ENCODE data around the gene CMTR2.
A peak's percentile ranks its signal among the peaks of the same experiment; 100 is the strongest.

CMTR2 gene

GRCh38 chr16:71288890-71289731 lies at the start of gene CMTR2:
Gene CMTR2 (minus strand): TSS chr16:71289402. CDS start chr16:71285920, 3,482 bp downstream.
- peak within 1 kb of the TSS; percentile 13 for H3K9ac ChIP-seq
- H3K27me3 ChIP-seq (ENCODE audit: control insufficient read depth, insufficient read depth, low read length) = no peaks in the 10 kb centered on the region
- peak within 1 kb of the TSS; percentile 88 for H3K4me3 ChIP-seq (ENCODE audit: low read depth, low read length)
- peaks cover 8% of the 10 kb centered on the region for H3K4me1 ChIP-seq
- H3K79me2 ChIP-seq = no peaks in the 10 kb centered on the region
- peak within 1 kb of the TSS; percentile 82 for H3K27ac ChIP-seq
- peak; percentile 16 for TF ChIP-seq CTCF (IDR thresholded peaks at IDR 0.05)
- H3K9me3 ChIP-seq (ENCODE audit: control insufficient read depth, low read length) = no peaks in the 10 kb centered on the region
- H3K4me2 ChIP-seq (ENCODE audit: low read length) = peak within 1 kb of the TSS; percentile 88
- no peaks in the 10 kb centered on the region for H3K36me3 ChIP-seq (ENCODE audit: control insufficient read depth, insufficient read depth, low read length)
- H2AFZ ChIP-seq = peak within 1 kb of the TSS; percentile 70

- Histone ChIP-seq H3K9me3 (ENCODE audit: control insufficient read depth, low read length) (no peaks in the 10 kb centered on the region), H3K4me3 (ENCODE audit: low read depth, low read length) (no peak overlapping the region), H3K4me2 (ENCODE audit: low read length) (no peak overlapping the region), H3K27me3 (ENCODE audit: control insufficient read depth, insufficient read depth, low read length) (no peaks in the 10 kb centered on the region), H3K4me1 (no peaks in the 10 kb centered on the region), H3K79me2 (no peaks in the 10 kb centered on the region), H3K9ac (no peak overlapping the region), H3K27ac (no peak overlapping the region), H2AFZ (no peak overlapping the region), H3K36me3 (ENCODE audit: control insufficient read depth, insufficient read depth, low read length) (no peaks in the 10 kb centered on the region)
- no peak for TF ChIP-seq CTCF (IDR thresholded peaks at IDR 0.05)
These were observed 49.4 kb upstream of the CMTR2 start for GRCh38 chr16:71338632-71339031.

- no peaks in the 10 kb centered on the region for H3K27me3 ChIP-seq (ENCODE audit: control insufficient read depth, insufficient read depth, low read length)
- H2AFZ ChIP-seq = no peak overlapping the region
- no peak overlapping the region for H3K4me3 ChIP-seq (ENCODE audit: low read depth, low read length)
- H3K4me1 ChIP-seq = no peaks in the 10 kb centered on the region
- no peak overlapping the region for H3K27ac ChIP-seq
- no peaks in the 10 kb centered on the region for H3K79me2 ChIP-seq
- H3K4me2 ChIP-seq (ENCODE audit: low read length) = no peak overlapping the region
- H3K9ac ChIP-seq = no peak overlapping the region
- H3K36me3 ChIP-seq (ENCODE audit: control insufficient read depth, insufficient read depth, low read length) = no peaks in the 10 kb centered on the region
- no peak for TF ChIP-seq CTCF (IDR thresholded peaks at IDR 0.05)
- H3K9me3 ChIP-seq (ENCODE audit: control insufficient read depth, low read length) = no peaks in the 10 kb centered on the region
These were observed 49.0 kb upstream of the CMTR2 start for GRCh38 chr16:71338193-71338592.

GRCh38 chr16:71337631-71338030 lies 48.4 kb upstream of the CMTR2 start:
- no peaks in the 10 kb centered on the region for H3K9me3 ChIP-seq (ENCODE audit: control insufficient read depth, low read length)
- no peak overlapping the region for H3K9ac ChIP-seq
- H2AFZ ChIP-seq = no peak overlapping the region
- no peak for TF ChIP-seq CTCF (IDR thresholded peaks at IDR 0.05)
- H3K79me2 ChIP-seq = no peaks in the 10 kb centered on the region
- no peaks in the 10 kb centered on the region for H3K27me3 ChIP-seq (ENCODE audit: control insufficient read depth, insufficient read depth, low read length)
- no peak overlapping the region for H3K27ac ChIP-seq
- H3K4me2 ChIP-seq (ENCODE audit: low read length) = no peak overlapping the region
- no peaks in the 10 kb centered on the region for H3K36me3 ChIP-seq (ENCODE audit: control insufficient read depth, insufficient read depth, low read length)
- H3K4me3 ChIP-seq (ENCODE audit: low read depth, low read length) = no peak overlapping the region
- no peaks in the 10 kb centered on the region for H3K4me1 ChIP-seq

- no peaks in the 10 kb centered on the region for H3K36me3 ChIP-seq (ENCODE audit: control insufficient read depth, insufficient read depth, low read length)
- no peak overlapping the region for H3K4me3 ChIP-seq (ENCODE audit: low read depth, low read length)
- no peak overlapping the region for H3K27ac ChIP-seq
- no peak overlapping the region for H3K9ac ChIP-seq
- H3K4me2 ChIP-seq (ENCODE audit: low read length) = no peak overlapping the region
- no peak for TF ChIP-seq CTCF (IDR thresholded peaks at IDR 0.05)
- H3K79me2 ChIP-seq = no peaks in the 10 kb centered on the region
- no peaks in the 10 kb centered on the region for H3K9me3 ChIP-seq (ENCODE audit: control insufficient read depth, low read length)
- no peaks in the 10 kb centered on the region for H3K4me1 ChIP-seq
- no peak overlapping the region for H2AFZ ChIP-seq
- no peaks in the 10 kb centered on the region for H3K27me3 ChIP-seq (ENCODE audit: control insufficient read depth, insufficient read depth, low read length)
These were observed 38.9 kb upstream of the CMTR2 start for GRCh38 chr16:71328151-71328550.
